ENCODE results near the gene HAUS3.
"Not testable (repeated sequence)": the region's sequence is repeated elsewhere in the genome, so short reads cannot be mapped to it uniquely, and the experiment has no call there.

HAUS3 gene

DNA sequence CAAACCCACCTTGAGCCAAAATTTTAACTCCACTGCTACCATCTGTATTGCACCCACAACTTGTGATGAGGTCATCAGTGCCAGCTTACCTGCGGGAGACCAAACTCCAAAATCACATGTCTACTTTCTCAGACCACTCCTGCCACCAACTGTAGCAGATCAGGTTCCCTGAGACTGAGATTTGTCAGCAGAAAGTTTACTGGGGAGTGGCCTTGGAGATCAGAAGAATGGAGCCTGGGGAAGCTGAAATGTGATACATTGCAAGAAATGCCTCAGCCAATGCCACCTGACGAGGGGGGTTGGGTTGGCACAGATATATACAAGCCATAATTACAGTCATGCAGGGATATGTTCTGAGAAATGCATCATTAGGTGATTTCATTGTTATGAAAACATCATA lies 19.1 kb downstream of the HAUS3 start:
- Histone ChIP-seq H3K4me3 (no peak overlapping the region), H3K27ac (no peak overlapping the region)
- TF ChIP-seq, protein P1, sequence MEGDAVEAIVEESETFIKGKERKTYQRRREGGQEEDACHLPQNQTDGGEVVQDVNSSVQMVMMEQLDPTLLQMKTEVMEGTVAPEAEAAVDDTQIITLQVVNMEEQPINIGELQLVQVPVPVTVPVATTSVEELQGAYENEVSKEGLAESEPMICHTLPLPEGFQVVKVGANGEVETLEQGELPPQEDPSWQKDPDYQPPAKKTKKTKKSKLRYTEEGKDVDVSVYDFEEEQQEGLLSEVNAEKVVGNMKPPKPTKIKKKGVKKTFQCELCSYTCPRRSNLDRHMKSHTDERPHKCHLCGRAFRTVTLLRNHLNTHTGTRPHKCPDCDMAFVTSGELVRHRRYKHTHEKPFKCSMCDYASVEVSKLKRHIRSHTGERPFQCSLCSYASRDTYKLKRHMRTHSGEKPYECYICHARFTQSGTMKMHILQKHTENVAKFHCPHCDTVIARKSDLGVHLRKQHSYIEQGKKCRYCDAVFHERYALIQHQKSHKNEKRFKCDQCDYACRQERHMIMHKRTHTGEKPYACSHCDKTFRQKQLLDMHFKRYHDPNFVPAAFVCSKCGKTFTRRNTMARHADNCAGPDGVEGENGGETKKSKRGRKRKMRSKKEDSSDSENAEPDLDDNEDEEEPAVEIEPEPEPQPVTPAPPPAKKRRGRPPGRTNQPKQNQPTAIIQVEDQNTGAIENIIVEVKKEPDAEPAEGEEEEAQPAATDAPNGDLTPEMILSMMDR (IDR thresholded peaks at IDR 0.05) = no peak
- DNase-seq (ENCODE audit: low spot score) = no peak

DNA sequence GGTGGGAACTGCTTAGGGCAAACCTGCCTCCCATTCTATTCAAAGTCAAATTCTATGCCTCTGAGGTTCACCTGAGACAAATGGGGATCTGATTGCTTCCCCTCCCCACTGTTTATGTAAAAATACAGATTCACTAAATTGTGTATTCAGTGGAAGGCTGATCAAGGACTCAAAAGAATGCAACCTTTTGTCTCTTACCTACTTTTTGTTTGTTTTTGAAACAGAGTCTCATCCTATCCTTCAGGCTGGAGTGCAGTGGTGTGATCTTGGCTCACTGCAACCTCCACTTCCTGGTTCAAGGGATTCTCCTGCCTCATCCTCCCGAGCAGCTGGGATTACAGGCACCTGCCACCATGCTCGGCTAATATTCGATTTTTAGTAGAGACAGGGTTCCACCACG lies 20.5 kb downstream of the HAUS3 start:
- H3K27ac ChIP-seq; DNase-seq (ENCODE audit: low spot score); H3K4me3 ChIP-seq: not testable (repeated sequence)

DNA sequence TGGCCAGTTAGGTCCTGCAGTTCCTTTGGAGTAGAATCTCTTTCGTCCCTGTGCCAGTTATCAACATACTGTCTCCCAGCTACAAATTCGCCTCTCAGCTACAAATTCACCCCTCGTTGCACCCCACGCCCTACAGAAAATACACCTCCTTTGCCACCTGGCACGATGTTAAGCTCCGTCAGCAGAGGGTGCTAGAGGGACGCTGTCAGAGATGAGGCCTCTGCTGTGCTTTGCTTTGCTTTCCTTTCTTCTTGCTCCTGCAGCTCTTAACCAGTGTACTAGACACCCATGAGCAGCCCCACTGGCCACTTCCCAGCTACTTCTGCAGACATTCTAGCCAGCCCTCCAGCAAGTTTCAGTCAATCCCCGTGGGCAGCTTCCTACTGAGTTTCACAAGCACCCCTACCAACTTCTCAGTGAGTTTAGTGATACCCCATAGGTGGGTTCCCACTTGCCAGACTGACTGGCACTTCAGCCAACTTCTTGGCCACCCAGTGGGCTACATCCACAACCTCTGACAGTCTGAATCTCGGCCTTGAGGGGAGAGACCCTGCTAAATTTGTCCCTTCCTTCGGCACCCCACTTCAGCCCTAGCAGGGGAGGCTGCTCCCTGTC lies 21.8 kb downstream of the HAUS3 start:
- TF ChIP-seq, protein P1 (IDR thresholded peaks at IDR 0.05) = peak; percentile 59
- DNase-seq (ENCODE audit: low spot score) = no peak
- Histone ChIP-seq H3K27ac (no peak overlapping the region), H3K4me3 (no peak overlapping the region)

- Histone ChIP-seq H3K4me3 (no peak overlapping the region), H3K27ac (no peak overlapping the region)
- TF ChIP-seq, protein P1 (IDR thresholded peaks at IDR 0.05) = no peak
- DNase-seq (ENCODE audit: low spot score) = no peak
These were observed 22.6 kb downstream of the HAUS3 start for GRCh38 chr4:2219233-2219760.

- no peak overlapping the region for H3K4me3 ChIP-seq
- H3K27ac ChIP-seq = no peak overlapping the region
- TF ChIP-seq, protein P1 (IDR thresholded peaks at IDR 0.05) = no peak
- DNase-seq (ENCODE audit: low spot score) = no peak
These were observed 23.5 kb downstream of the HAUS3 start for GRCh38 chr4:2218436-2218835.

- no peak for DNase-seq (ENCODE audit: low spot score)
- H3K4me3 ChIP-seq = no peak overlapping the region
- H3K27ac ChIP-seq = no peak overlapping the region
- TF ChIP-seq, protein P1 (IDR thresholded peaks at IDR 0.05) = no peak
These were observed 24.2 kb downstream of the HAUS3 start for GRCh38 chr4:2217726-2218125.

GRCh38 chr4:2212831-2213230 lies 29.1 kb downstream of the HAUS3 start:
- TF ChIP-seq, protein P1 (IDR thresholded peaks at IDR 0.05) = no peak

GRCh38 chr4:2202789-2203188 lies 39.1 kb downstream of the HAUS3 start:
- H3K4me3 ChIP-seq; DNase-seq (ENCODE audit: low spot score); H3K27ac ChIP-seq: not testable (repeated sequence)

More at GRCh38 chr4:2212831-2213230, 29.1 kb downstream of the HAUS3 start:
- Histone ChIP-seq H3K4me3 (no peak overlapping the region), H3K27ac (no peak overlapping the region)
- DNase-seq (ENCODE audit: low spot score) = no peak
